HG03060 (cell line): ENCODE measurements around the gene IRF4.
A peak's percentile ranks its signal among the peaks of the same experiment; 100 is the strongest.

Source experiments
- ATAC-seq: cut with Tn5 transposase; IDR thresholded peaks from one replicate; pipeline ENCODE4 v1.9.1; 2021; ENCODE audit warnings: low read depth, moderate number of reproducible peaks; ENCODE audit not compliant: unreplicated experiment

Gene IRF4

GRCh38 chr6:395432-396125 is 4.0 kb downstream of the IRF4 start:
- no peak for ATAC-seq

DNA sequence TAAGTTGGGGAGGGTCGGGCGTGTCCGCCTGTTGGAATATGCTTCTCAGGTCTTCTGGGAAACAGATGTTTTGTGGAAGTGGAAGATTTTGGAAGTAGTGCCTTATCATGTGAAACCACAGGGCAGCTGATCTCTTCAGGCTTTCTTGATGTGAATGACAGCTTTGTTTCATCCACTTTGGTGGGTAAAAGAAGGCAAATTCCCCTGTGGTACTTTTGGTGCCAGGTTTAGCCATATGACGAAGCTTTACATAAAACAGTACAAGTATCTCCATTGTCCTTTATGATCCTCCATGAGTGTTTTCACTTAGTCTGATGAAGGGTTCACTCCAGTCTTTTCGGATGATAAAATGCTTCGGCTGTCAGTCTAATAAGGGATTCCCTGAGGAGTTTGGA is 4.6 kb downstream of the IRF4 start:
- ATAC-seq = no peak

- ATAC-seq = no peak
Measured at GRCh38 chr6:397056-397455, 5.5 kb downstream of the IRF4 start.

DNA sequence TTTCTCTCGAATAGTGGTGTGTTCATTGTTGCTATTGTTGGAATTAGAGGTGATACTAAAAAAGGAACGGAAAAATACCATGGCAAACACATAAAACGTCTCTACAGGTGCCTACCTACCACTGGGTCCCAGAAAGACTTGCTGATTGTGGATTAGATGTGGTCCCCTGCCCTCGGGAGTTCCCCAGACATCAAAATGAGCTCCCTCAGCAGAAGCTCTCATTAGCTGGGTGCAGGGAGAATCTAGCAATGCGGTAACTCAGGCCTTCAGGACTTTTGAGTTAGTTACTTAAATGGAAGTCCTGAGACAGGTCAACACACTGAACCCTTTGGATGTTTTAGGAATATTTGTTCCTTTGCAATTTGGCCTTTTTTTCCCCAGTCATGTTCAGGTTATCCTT is 6.1 kb downstream of the IRF4 start:
- no peak for ATAC-seq

GRCh38 chr6:398065-398464 is 6.5 kb downstream of the IRF4 start:
- ATAC-seq = no peak

DNA sequence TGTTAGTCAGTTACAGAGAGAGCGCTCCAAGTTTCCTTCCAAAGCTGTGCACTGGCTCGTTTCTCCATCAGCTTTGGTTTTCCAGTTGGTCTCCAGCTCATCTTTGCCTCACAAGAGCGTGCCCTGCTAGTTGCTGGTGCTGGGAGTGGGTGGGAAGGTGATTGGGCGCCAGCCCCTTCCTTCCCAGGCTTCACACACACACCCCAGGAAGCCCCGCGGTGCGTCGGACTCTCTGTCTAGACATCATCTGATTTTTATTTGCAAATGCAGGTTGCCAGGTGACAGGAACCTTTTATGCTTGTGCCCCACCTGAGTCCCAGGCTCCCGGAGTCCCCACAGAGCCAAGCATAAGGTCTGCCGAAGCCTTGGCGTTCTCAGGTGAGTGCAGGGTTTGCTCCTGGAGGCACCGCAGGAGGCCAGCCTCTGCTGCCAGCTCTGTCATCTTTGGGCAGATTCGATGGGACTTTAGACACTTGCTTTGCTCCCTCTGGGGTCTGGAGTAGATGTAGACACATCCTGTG is 7.1 kb downstream of the IRF4 start:
- ATAC-seq = no peak

DNA sequence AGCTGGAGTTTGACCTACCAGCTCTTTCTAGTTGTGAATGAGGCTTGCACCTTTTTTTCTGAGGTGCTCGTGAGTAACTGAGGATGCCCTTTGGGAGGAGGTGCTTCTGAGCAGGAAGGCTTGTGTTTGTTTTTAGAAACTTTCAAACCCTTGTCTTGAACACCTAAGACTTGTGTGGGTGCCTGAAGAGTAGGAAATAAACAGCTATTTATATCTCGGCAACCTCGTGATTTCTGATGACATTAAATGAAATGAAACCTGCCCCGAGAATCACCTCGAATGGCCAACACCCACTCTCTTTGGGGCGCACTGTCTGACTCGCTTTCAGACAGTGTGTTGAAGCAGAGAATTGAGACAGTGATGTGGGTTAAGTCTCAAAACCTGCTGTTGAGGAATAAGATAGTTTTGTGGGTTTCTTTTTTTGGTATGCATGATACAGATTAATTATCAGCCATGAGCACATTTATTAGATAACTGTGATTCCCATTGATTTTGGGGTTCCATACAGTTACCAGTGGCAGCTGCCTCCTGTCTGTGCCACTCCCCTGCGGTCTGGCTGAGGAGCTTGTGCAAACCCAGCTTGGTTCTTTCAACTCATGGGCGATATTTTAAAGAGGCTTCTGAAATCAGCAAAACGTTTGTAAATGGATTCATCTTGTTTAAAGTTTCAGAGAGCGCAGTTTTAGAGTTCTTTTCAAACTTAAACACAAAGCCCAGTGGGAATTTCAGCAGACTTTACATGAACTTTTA is 8.4 kb downstream of the IRF4 start:
- ATAC-seq = peak; percentile 56

GRCh38 chr6:400815-401214 is 9.3 kb downstream of the IRF4 start:
- ATAC-seq = no peak

GRCh38 chr6:401239-401993 is 9.9 kb downstream of the IRF4 start:
- ATAC-seq = no peak

- ATAC-seq = no peak
Measured at GRCh38 chr6:401994-402640, 10.6 kb downstream of the IRF4 start.

DNA sequence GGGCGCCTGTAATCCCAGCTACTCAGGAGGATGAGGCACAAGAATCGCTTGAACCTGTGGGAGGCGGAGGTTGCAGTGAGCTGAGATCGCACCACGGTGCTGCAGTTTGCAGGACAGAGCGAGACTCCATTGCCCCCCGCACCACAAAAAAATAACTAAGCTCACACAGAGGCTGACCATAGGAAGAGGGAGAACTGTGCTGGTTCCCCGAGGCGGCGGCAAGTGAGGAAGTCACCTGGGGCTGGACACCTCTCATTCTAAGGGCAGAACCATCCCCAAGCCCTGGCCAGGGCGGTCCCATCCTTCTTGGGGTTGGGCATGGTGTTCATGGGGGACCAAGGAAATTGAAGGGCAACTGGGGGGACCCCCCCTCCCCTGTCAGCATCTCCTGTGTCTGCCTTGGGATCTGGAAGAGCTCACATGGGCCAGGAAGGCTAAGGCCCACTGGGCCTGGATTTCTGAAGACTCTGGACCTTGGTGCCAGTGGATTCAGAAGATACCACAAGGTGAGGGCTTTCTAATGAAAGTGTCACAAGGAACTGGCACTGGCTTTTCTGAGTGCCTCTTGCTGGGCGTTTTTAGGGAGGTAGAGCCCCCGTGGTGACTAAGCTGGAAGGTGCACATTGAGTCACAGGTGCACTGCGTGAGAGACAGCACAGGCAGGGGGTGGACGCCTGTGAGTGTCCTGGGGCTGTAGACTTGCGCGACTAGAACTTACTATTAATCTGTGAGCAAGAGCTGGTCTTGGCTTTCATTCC is 11.5 kb downstream of the IRF4 start:
- no peak for ATAC-seq

- ATAC-seq = no peak
Measured at GRCh38 chr6:403659-404655, 12.4 kb downstream of the IRF4 start.

- no peak for ATAC-seq
Measured at GRCh38 chr6:404685-405423, 13.3 kb downstream of the IRF4 start.

DNA sequence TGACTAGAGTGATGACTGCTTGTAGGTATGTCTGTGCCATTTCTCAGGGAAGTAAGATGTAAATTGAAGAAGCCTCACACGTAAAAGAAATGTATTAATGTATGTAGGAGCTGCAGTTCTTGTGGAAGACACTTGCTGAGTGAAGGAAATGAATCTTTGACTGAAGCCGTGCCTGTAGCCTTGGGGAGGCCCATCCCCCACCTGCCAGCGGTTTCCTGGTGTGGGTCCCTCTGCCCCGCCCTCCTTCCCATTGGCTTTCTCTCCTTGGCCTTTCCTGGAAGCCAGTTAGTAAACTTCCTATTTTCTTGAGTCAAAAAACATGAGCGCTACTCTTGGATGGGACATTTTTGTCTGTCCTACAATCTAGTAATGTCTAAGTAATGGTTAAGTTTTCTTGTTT is 16.6 kb downstream of the IRF4 start:
- no peak for ATAC-seq

GRCh38 chr6:408599-409102 is 17.1 kb downstream of the IRF4 start:
- no peak for ATAC-seq

GRCh38 chr6:409370-409972 is 17.9 kb downstream of the IRF4 start:
- no peak for ATAC-seq

DNA sequence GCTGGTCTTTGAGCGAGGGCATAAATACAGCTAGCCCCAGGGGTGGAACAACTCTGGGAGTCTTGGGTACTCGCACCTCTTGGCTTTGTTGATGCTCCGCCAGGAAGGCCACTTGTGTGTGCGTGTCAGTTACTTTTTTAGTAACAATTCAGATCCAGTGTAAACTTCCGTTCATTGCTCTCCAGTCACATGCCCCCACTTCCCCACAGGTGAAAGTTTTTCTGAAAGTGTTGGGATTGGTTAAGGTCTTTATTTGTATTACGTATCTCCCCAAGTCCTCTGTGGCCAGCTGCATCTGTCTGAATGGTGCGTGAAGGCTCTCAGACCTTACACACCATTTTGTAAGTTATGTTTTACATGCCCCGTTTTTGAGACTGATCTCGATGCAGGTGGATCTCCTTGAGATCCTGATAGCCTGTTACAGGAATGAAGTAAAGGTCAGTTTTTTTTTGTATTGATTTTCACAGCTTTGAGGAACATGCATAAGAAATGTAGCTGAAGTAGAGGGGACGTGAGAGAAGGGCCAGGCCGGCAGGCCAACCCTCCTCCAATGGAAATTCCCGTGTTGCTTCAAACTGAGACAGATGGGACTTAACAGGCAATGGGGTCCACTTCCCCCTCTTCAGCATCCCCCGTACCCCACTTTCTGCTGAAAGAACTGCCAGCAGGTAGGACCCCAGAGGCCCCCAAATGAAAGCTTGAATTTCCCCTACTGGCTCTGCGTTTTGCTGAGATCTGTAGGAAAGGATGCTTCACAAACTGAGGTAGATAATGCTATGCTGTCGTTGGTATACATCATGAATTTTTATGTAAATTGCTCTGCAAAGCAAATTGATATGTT is 19.2 kb downstream of the IRF4 start:
- no peak for ATAC-seq
